HG03064 (cell line): ENCODE results near the gene RPS23.
A peak's percentile ranks its signal among the peaks of the same experiment; 100 is the strongest.

Source experiments
- ATAC-seq: cut with Tn5 transposase; IDR thresholded peaks from one replicate; pipeline ENCODE4 v1.9.1; 2021; ENCODE audit warnings: low read depth; ENCODE audit not compliant: unreplicated experiment

Gene RPS23

DNA sequence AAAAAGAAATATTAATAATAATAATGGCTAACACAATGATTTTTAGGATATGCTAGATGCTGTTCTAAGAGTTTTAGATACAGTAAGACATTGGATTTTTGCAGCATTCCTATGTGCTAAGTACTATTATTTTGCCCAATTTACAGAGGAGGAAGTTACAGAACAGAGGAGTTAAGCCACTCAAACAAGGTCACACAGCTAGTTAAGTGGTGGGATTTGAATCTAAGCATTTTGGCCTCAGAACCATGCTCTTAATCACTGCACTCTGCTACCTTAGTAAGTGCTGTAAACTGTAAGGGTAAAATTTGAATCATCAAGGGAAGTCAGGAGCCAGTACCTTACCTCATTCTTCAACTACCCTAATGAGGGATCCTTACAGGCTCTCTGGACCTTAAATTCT is 25.4 kb downstream of the RPS23 start:
- no peak for ATAC-seq

- no peak for ATAC-seq
Measured at GRCh38 chr5:82246960-82247574, 31.1 kb downstream of the RPS23 start.

GRCh38 chr5:82244854-82245635 is 33.1 kb downstream of the RPS23 start:
- no peak for ATAC-seq

DNA sequence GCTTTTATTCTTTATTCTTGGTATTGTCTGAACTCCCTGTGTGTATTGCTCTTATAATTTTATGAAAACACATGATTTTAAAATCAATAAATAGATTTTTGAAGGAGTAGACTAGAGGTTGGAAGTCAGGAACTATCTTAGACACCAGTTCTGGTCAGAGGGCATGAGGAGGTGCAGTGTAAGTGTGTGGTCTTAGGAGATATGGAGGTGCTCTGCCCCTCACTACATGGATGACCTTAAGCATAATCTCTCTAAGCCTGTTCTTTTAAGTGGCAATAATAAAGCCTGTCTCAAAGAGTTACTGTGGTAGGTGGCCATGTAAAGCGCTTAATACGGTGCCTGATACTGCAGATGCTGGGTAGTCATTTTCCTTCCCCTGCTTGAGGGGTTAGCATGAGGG is 34.0 kb downstream of the RPS23 start:
- no peak for ATAC-seq

DNA sequence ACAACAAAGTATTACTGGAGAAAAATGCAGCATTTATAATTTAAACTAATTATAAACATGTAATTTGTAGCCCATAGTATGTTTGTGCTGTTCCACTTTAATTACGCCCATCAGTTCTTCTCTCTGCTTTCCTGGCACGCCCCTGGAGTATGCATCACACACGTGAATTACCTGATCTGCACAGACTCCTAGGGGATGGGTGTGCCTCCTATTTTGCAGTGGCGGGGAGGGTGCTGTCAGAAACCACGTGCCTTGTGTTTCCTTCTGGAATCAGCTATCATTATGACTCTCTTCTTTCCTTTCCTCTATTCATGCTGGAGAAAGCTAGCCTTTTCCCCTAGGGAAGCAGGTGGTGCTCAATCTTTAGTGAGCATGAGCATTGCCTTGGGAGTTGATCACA is 43.3 kb downstream of the RPS23 start:
- no peak for ATAC-seq

- peak; percentile 79 for ATAC-seq
Measured at GRCh38 chr5:82225525-82226172, 52.5 kb downstream of the RPS23 start.
